HUES6 (cell line): ENCODE measurements around the gene DNMT3B.

Experiments used
- H3K27ac ChIP-seq: 2 replicates; pipeline ENCODE4 v1.7.0; 2013; ENCODE audit warnings: low read depth, mild to moderate bottlenecking, low read length, inconsistent platforms
- H3K27me3 ChIP-seq: 2 replicates; pipeline ENCODE4 v1.6.1; 2013; ENCODE audit warnings: low read length; ENCODE audit not compliant: control insufficient read depth, insufficient read depth
- H3K36me3 ChIP-seq: 2 replicates; pipeline ENCODE4 v1.6.1; 2013; ENCODE audit warnings: low read length; ENCODE audit not compliant: control insufficient read depth, insufficient read depth
- H3K4me1 ChIP-seq: 2 replicates; pipeline ENCODE4 v1.6.1; 2013; ENCODE audit warnings: low read length; ENCODE audit not compliant: control insufficient read depth, insufficient read depth
- H3K4me3 ChIP-seq: 2 replicates; pipeline ENCODE4 v1.5.1; 2013; ENCODE audit warnings: low read depth, low read length
- H3K9ac ChIP-seq: one replicate; pipeline ENCODE4 v1.6.1; 2013; ENCODE audit warnings: mild to moderate bottlenecking, low read length
- H3K9me3 ChIP-seq: 2 replicates; pipeline ENCODE4 v1.6.1; 2013; ENCODE audit warnings: low read depth, low read length; ENCODE audit not compliant: control insufficient read depth, insufficient read depth

DNMT3B gene

GRCh38 chr20:32842688-32843524 lies 80.7 kb downstream of the DNMT3B start:
- H3K9me3 ChIP-seq = no peaks in the 10 kb centered on the region
- H3K4me1 ChIP-seq = no peaks in the 10 kb centered on the region
- H3K4me3 ChIP-seq = no peak overlapping the region
- H3K36me3 ChIP-seq = peaks cover 83% of the 10 kb centered on the region
- H3K27ac ChIP-seq = no peak overlapping the region
- no peaks in the 10 kb centered on the region for H3K27me3 ChIP-seq
- H3K9ac ChIP-seq = no peak overlapping the region

GRCh38 chr20:32845786-32846185 lies 83.6 kb downstream of the DNMT3B start:
- no peak overlapping the region for H3K4me3 ChIP-seq
- H3K36me3 ChIP-seq = peaks cover 75% of the 10 kb centered on the region
- no peaks in the 10 kb centered on the region for H3K9me3 ChIP-seq
- 0 out of 2 replicates have a peak, but pooled peaks cover 7% of the 10 kb centered on the region for H3K4me1 ChIP-seq
- no peak overlapping the region for H3K27ac ChIP-seq
- no peaks in the 10 kb centered on the region for H3K27me3 ChIP-seq
- no peak overlapping the region for H3K9ac ChIP-seq

DNA sequence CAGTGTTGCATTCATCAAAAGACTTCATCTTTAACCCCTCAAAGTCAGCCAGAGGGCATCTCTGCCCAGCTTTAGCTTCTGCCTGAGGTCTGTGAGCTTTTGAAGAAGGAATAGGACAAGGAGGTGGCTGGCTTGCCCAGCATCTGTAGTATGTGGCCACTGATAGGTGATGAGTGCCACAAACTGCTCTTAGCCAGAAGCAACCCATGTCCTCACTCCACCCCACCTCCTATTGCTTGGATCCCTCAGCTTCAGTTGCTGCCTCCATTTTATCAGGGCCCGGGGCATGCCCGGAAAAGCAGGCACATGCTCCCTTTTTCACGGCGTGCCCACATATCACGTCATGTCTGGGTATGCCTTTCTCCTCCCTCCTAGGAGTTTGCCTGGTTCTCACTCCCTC lies 84.7 kb downstream of the DNMT3B start:
- Histone ChIP-seq H3K27ac (no peak overlapping the region), H3K36me3 (peaks cover 77% of the 10 kb centered on the region), H3K27me3 (no peaks in the 10 kb centered on the region), H3K9ac (no peak overlapping the region), H3K4me3 (no peak overlapping the region), H3K9me3 (no peaks in the 10 kb centered on the region), H3K4me1 (0 out of 2 replicates have a peak, but pooled peaks cover 7% of the 10 kb centered on the region)

GRCh38 chr20:32847964-32848363 lies 85.8 kb downstream of the DNMT3B start:
- H3K9me3 ChIP-seq = no peaks in the 10 kb centered on the region
- no peak overlapping the region for H3K9ac ChIP-seq
- H3K36me3 ChIP-seq = peaks cover 78% of the 10 kb centered on the region
- no peak overlapping the region for H3K4me3 ChIP-seq
- no peak overlapping the region for H3K27ac ChIP-seq
- H3K4me1 ChIP-seq = 0 out of 2 replicates have a peak, but pooled peaks cover 7% of the 10 kb centered on the region
- H3K27me3 ChIP-seq = no peaks in the 10 kb centered on the region

GRCh38 chr20:32848846-32849245 lies 86.7 kb downstream of the DNMT3B start:
- Histone ChIP-seq H3K36me3 (peaks cover 76% of the 10 kb centered on the region), H3K4me3 (no peak overlapping the region), H3K4me1 (0 out of 2 replicates have a peak, but pooled peaks cover 7% of the 10 kb centered on the region), H3K27ac (no peak overlapping the region), H3K9ac (no peak overlapping the region), H3K27me3 (no peaks in the 10 kb centered on the region), H3K9me3 (no peaks in the 10 kb centered on the region)

DNA sequence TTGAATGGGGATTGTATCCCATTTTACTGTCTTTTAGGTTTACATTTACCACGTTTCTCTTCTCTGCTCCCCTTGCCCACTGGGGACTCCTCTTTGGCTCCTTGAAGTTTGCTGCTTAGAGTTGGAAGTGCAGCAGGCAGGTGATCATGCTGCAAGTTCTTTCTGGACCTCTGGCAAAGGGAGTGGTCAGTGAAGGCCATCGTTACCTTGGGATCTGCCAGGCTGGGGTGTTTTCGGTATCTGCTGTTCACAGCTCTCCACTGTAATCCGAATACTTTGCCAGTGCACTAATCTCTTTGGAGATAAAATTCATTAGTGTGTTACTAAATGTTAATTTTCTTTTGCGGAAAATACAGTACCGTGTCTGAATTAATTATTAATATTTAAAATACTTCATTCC lies 87.4 kb downstream of the DNMT3B start:
- Histone ChIP-seq H3K9me3 (no peaks in the 10 kb centered on the region), H3K27me3 (no peaks in the 10 kb centered on the region), H3K36me3 (peaks cover 81% of the 10 kb centered on the region), H3K9ac (no peak overlapping the region), H3K4me3 (no peak overlapping the region), H3K27ac (no peak overlapping the region), H3K4me1 (0 out of 2 replicates have a peak, but pooled peaks cover 7% of the 10 kb centered on the region)

DNA sequence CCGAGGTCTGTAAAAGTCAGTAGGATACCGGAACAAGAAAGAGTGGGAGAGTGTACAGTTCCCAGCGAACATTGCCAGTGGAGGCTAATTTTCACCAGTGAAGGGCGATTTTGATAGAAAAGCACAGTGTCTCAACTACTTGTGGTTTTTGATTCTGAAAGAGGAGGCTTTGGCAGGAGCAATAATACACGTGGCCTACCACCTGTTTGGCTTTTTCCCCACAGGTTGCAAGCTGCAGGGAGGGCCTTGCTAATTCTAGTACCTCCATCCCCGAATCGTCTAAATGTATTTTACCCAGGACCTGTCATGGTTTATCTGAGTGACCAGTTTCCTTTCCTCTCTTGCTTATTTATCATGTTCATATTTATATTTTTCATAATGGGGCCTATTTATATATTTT lies 93.2 kb downstream of the DNMT3B start:
- H3K36me3 ChIP-seq = peaks cover 43% of the 10 kb centered on the region
- 0 out of 2 replicates have a peak overlapping the region, but pooled peaks have one; percentile 21 for H3K27ac ChIP-seq
- no peak overlapping the region for H3K9ac ChIP-seq
- no peaks in the 10 kb centered on the region for H3K9me3 ChIP-seq
- peaks cover 26% of the 10 kb centered on the region for H3K4me1 ChIP-seq
- no peaks in the 10 kb centered on the region for H3K27me3 ChIP-seq
- H3K4me3 ChIP-seq = no peak overlapping the region

DNA sequence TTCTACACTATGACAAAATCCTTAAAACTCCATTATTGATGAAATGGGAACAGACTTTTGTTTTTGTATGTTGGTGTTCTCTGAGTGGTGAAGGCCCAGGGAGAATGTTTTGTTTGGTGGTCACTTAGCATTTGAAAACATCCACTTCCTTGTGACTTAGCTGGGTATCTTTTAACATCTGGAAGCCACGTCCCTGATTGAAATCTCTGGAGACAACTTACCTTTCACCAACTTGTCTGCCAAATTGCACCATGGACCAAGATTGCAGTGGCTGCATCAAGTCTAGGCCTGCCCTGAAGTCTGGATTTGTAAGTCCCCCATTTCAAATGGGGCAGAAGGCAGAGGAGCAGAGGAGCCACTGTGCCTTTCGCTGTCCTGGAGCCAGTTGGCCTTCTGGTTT lies 96.0 kb downstream of the DNMT3B start:
- Histone ChIP-seq H3K4me3 (0 out of 2 replicates have a peak overlapping the region, but pooled peaks have one; percentile 3), H3K27ac (peak overlapping the region; percentile 28), H3K27me3 (no peaks in the 10 kb centered on the region), H3K36me3 (peaks cover 20% of the 10 kb centered on the region), H3K9ac (no peak overlapping the region), H3K4me1 (peaks cover 26% of the 10 kb centered on the region), H3K9me3 (no peaks in the 10 kb centered on the region)
